Parathyroid adenoma (tissue), 2 donors: ENCODE data around the gene DUSP15.

ENCODE experiments used
- H2AFZ ChIP-seq: fragments of 300-600 bp; sonication (generic); one replicate; pipeline ENCODE4 v1.7.0; 2017; ENCODE audit warnings: antibody characterized with exemption, mild to moderate bottlenecking
- H3K27ac ChIP-seq: fragments of 300-600 bp; sonication (generic); one replicate; pipeline ENCODE4 v1.7.0; 2017
- H3K27me3 ChIP-seq: fragments of 300-600 bp; sonication (generic); one replicate; pipeline ENCODE4 v1.7.0; 2017; ENCODE audit warnings: low read length; ENCODE audit not compliant: control insufficient read depth, insufficient read depth
- H3K36me3 ChIP-seq: fragments of 300-600 bp; sonication (generic); one replicate; pipeline ENCODE4 v1.7.0; 2017; ENCODE audit warnings: low read length; ENCODE audit not compliant: control insufficient read depth, insufficient read depth
- H3K4me1 ChIP-seq: fragments of 300-600 bp; sonication (generic); one replicate; pipeline ENCODE4 v1.7.0; 2017; ENCODE audit warnings: control low read depth
- H3K4me2 ChIP-seq: fragments of 300-600 bp; sonication (generic); one replicate; pipeline ENCODE4 v1.7.0; 2017; ENCODE audit warnings: low read length
- H3K4me3 ChIP-seq: fragments of 300-600 bp; sonication (generic); one replicate; pipeline ENCODE4 v1.7.0; 2017; ENCODE audit warnings: low read depth, low read length
- H3K79me2 ChIP-seq: fragments of 300-600 bp; sonication (generic); one replicate; pipeline ENCODE4 v1.7.0; 2017; ENCODE audit warnings: control low read depth
- H3K9ac ChIP-seq: fragments of 300-600 bp; sonication (generic); one replicate; pipeline ENCODE4 v1.7.0; 2017; ENCODE audit warnings: mild to moderate bottlenecking
- H3K9me3 ChIP-seq: fragments of 300-600 bp; sonication (generic); one replicate; pipeline ENCODE4 v1.7.0; 2017; ENCODE audit warnings: low read length; ENCODE audit not compliant: control insufficient read depth
- TF ChIP-seq, protein P1 (sequence below): fragments of 300-600 bp; sonication (generic); IDR thresholded peaks from one replicate; pipeline ENCODE4 v1.7.0; 2017; ENCODE audit warnings: antibody characterized with exemption, mild to moderate bottlenecking
- donor health status: primary hyperparathyroidism.

The DUSP15 gene

GRCh38 chr20:31835554-31835953 lies 34.8 kb downstream of the DUSP15 start:
- Histone ChIP-seq H3K4me2 (no peak overlapping the region), H3K9me3 (no peaks in the 10 kb centered on the region), H3K79me2 (no peaks in the 10 kb centered on the region), H3K27ac (no peak overlapping the region), H3K4me3 (no peak overlapping the region), H3K9ac (no peak overlapping the region), H3K36me3 (no peaks in the 10 kb centered on the region), H3K27me3 (no peaks in the 10 kb centered on the region), H2AFZ (no peak overlapping the region), H3K4me1 (peaks cover 10% of the 10 kb centered on the region)
- TF ChIP-seq, protein P1, sequence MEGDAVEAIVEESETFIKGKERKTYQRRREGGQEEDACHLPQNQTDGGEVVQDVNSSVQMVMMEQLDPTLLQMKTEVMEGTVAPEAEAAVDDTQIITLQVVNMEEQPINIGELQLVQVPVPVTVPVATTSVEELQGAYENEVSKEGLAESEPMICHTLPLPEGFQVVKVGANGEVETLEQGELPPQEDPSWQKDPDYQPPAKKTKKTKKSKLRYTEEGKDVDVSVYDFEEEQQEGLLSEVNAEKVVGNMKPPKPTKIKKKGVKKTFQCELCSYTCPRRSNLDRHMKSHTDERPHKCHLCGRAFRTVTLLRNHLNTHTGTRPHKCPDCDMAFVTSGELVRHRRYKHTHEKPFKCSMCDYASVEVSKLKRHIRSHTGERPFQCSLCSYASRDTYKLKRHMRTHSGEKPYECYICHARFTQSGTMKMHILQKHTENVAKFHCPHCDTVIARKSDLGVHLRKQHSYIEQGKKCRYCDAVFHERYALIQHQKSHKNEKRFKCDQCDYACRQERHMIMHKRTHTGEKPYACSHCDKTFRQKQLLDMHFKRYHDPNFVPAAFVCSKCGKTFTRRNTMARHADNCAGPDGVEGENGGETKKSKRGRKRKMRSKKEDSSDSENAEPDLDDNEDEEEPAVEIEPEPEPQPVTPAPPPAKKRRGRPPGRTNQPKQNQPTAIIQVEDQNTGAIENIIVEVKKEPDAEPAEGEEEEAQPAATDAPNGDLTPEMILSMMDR = no peak

DNA sequence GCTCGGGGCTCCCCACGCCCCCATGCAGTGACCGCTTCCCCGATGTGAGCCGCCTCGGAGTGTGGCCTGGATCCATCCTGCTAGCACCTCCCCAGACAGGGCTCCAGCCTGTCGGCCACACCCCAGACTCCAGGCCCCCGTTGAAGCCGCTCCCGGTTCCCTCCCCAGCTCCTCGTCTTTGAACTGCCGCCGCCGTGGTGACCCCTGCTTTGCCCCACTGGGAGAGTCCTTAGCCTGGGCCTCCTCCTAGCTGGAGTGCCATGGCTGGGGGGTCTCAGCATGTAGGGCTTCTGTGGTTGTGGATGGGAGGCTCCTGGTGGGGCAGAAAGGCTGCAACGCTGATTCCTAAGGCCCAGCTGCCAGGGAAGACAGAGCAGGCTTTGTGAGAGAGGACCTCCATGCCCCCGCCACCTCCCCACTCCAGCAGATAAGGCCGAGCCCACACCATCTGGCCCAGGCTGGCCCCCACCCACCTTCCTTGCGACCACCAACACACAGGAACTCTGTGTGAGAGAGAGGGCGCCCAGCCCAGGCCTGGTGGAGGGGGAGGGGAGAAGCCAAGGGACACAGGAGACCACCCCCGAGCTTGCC lies 36.3 kb downstream of the DUSP15 start:
- Histone ChIP-seq H3K4me2 (no peak overlapping the region), H3K79me2 (no peaks in the 10 kb centered on the region), H3K4me1 (peaks cover 10% of the 10 kb centered on the region), H3K36me3 (no peaks in the 10 kb centered on the region), H3K9me3 (no peaks in the 10 kb centered on the region), H3K27ac (no peak overlapping the region), H3K27me3 (no peaks in the 10 kb centered on the region), H2AFZ (no peak overlapping the region), H3K9ac (no peak overlapping the region), H3K4me3 (no peak overlapping the region)
- TF ChIP-seq, protein P1 = no peak

DNA sequence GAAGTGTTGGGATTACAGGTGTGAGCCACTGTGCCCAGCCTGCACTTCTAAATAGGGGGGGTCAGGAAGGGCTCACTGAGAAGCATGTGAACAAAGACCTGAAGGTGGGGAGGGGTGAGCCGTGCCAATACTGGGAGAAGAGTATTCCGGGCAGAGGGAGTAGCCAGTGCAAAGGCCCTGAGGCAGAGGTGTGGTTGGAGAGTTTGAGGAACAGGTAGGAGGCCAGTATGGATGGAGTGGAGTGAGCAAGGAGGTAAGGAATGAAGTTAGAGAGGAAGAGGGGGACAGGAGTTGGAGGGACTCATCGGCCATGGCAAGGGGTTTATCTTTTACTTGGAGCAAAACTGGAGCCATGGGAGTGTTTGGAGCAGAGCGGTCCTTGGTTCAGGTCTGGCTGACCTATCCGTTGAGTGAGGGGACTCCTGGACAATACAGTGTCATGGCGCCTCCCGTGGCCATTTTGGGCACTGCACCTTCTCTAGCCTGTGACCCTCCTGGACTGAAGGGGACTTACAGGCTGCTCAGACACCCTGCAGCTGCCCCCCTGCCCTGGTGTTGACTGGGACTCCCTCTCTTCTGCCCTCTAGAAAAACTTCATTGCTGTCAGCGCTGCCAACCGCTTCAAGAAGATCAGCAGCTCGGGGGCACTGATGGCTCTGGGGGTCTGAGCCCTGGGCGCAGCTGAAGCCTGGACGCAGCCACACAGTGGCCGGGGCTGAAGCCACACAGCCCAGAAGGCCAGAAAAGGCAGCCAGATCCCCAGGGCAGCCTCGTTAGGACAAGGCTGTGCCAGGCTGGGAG lies 37.0 kb downstream of the DUSP15 start:
- no peak overlapping the region for H3K4me2 ChIP-seq
- no peak overlapping the region for H3K27ac ChIP-seq
- H3K4me3 ChIP-seq = no peak overlapping the region
- no peak overlapping the region for H3K9ac ChIP-seq
- H3K36me3 ChIP-seq = no peaks in the 10 kb centered on the region
- no peaks in the 10 kb centered on the region for H3K79me2 ChIP-seq
- H3K9me3 ChIP-seq = no peaks in the 10 kb centered on the region
- no peak overlapping the region for H2AFZ ChIP-seq
- H3K4me1 ChIP-seq = peaks cover 7% of the 10 kb centered on the region
- no peaks in the 10 kb centered on the region for H3K27me3 ChIP-seq
- TF ChIP-seq, protein P1 = peak; percentile 84

- Histone ChIP-seq H3K9ac (no peak overlapping the region), H3K27me3 (no peaks in the 10 kb centered on the region), H2AFZ (no peak overlapping the region), H3K9me3 (no peaks in the 10 kb centered on the region), H3K27ac (no peak overlapping the region), H3K36me3 (no peaks in the 10 kb centered on the region), H3K4me1 (peaks cover 3% of the 10 kb centered on the region), H3K4me3 (no peak overlapping the region), H3K79me2 (no peaks in the 10 kb centered on the region), H3K4me2 (no peak overlapping the region)
- TF ChIP-seq, protein P1 = no peak
Observed at GRCh38 chr20:31831771-31832306, 38.5 kb downstream of the DUSP15 start.
